Nephron progenitor cell (in vitro differentiated cells): ENCODE data around the gene RBM11.

ENCODE experiments used
- DNase-seq: peaks from one replicate; pipeline ENCODE4 v3.0.0; 2021
- H3K27ac Mint-ChIP-seq: 2 replicates; pipeline ENCODE4 v1.8.0; 2021; ENCODE audit warnings: mild to moderate bottlenecking, moderate library complexity, mixed read lengths
- H3K27me3 Mint-ChIP-seq: 2 replicates; pipeline ENCODE4 v1.8.0; 2021; ENCODE audit warnings: mild to moderate bottlenecking, low read depth, mixed read lengths; ENCODE audit not compliant: poor library complexity
- H3K36me3 Mint-ChIP-seq: 2 replicates; pipeline ENCODE4 v1.8.0; 2021; ENCODE audit warnings: low read depth, mixed read lengths
- H3K4me1 Mint-ChIP-seq: 2 replicates; pipeline ENCODE4 v1.8.0; 2021; ENCODE audit warnings: mixed read lengths
- H3K4me3 Mint-ChIP-seq: 2 replicates; pipeline ENCODE4 v1.8.0; 2021; ENCODE audit warnings: mild to moderate bottlenecking, moderate library complexity, mixed read lengths
- H3K9me3 Mint-ChIP-seq: 2 replicates; pipeline ENCODE4 v1.8.0; 2021; ENCODE audit warnings: mild to moderate bottlenecking, moderate library complexity, mixed read lengths
- TF ChIP-seq, protein P1 (sequence below): fragments of 200-600 bp; sonication (generic); IDR thresholded peaks from 2 replicates; pipeline ENCODE4 v1.5.0; 2021; ENCODE audit warnings: antibody characterized with exemption

RBM11 gene

GRCh38 chr21:14229399-14229798 lies 13.4 kb downstream of the RBM11 start:
- H3K27me3 Mint-ChIP-seq: no peaks in the 10 kb centered on the region
- DNase-seq: no peak
- H3K4me3 Mint-ChIP-seq: no peak overlapping the region
- H3K27ac Mint-ChIP-seq: no peak overlapping the region
- TF ChIP-seq, protein P1, sequence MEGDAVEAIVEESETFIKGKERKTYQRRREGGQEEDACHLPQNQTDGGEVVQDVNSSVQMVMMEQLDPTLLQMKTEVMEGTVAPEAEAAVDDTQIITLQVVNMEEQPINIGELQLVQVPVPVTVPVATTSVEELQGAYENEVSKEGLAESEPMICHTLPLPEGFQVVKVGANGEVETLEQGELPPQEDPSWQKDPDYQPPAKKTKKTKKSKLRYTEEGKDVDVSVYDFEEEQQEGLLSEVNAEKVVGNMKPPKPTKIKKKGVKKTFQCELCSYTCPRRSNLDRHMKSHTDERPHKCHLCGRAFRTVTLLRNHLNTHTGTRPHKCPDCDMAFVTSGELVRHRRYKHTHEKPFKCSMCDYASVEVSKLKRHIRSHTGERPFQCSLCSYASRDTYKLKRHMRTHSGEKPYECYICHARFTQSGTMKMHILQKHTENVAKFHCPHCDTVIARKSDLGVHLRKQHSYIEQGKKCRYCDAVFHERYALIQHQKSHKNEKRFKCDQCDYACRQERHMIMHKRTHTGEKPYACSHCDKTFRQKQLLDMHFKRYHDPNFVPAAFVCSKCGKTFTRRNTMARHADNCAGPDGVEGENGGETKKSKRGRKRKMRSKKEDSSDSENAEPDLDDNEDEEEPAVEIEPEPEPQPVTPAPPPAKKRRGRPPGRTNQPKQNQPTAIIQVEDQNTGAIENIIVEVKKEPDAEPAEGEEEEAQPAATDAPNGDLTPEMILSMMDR: no peak
- no peaks in the 10 kb centered on the region for H3K4me1 Mint-ChIP-seq
- peaks cover 48% of the 10 kb centered on the region for H3K9me3 Mint-ChIP-seq
- peaks cover 7% of the 10 kb centered on the region for H3K36me3 Mint-ChIP-seq

- H3K27me3 Mint-ChIP-seq: peaks cover 4% of the 10 kb centered on the region
- H3K4me3 Mint-ChIP-seq: no peak overlapping the region
- no peak for DNase-seq
- H3K4me1 Mint-ChIP-seq: no peaks in the 10 kb centered on the region
- TF ChIP-seq, protein P1: no peak
- H3K27ac Mint-ChIP-seq: no peak overlapping the region
- peaks cover 29% of the 10 kb centered on the region for H3K9me3 Mint-ChIP-seq
- no peaks in the 10 kb centered on the region for H3K36me3 Mint-ChIP-seq
Observed at GRCh38 chr21:14235101-14235500, 19.1 kb downstream of the RBM11 start.

GRCh38 chr21:14236180-14236579 lies 20.2 kb downstream of the RBM11 start:
- no peak overlapping the region for H3K4me3 Mint-ChIP-seq
- H3K36me3 Mint-ChIP-seq: no peaks in the 10 kb centered on the region
- H3K27me3 Mint-ChIP-seq: peaks cover 4% of the 10 kb centered on the region
- no peaks in the 10 kb centered on the region for H3K4me1 Mint-ChIP-seq
- peaks cover 21% of the 10 kb centered on the region for H3K9me3 Mint-ChIP-seq
- TF ChIP-seq, protein P1: no peak
- no peak overlapping the region for H3K27ac Mint-ChIP-seq
- DNase-seq: no peak

GRCh38 chr21:14239281-14239680 lies 23.3 kb downstream of the RBM11 start:
- H3K27ac Mint-ChIP-seq: no peak overlapping the region

DNA sequence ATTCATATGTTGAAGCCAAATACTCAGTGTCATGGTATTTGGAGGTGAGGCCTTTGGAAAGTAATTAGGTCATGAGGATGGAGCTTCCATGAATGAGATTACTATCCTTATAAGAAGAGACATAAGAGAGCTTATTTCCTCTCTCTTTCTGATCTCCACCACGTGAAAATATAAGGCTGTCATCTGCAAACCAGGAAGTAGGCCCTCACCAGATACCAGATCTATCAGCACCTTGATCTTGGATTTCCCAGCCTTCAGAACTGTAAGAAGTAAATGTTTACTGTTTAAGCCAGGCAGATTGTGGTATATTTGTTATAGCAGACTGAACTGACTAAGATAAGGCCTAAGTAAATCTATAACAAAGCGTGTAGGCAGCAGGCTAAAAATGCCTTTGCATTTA lies 25.3 kb downstream of the RBM11 start:
- DNase-seq: no peak
- H3K4me1 Mint-ChIP-seq: no peaks in the 10 kb centered on the region
- H3K9me3 Mint-ChIP-seq: peaks cover 10% of the 10 kb centered on the region
- no peak overlapping the region for H3K27ac Mint-ChIP-seq
- peaks cover 7% of the 10 kb centered on the region for H3K27me3 Mint-ChIP-seq
- no peak overlapping the region for H3K4me3 Mint-ChIP-seq
- H3K36me3 Mint-ChIP-seq: no peaks in the 10 kb centered on the region
- TF ChIP-seq, protein P1: no peak

More at GRCh38 chr21:14239281-14239680, 23.3 kb downstream of the RBM11 start:
- Mint-ChIP-seq H3K4me1 (no peaks in the 10 kb centered on the region), H3K27me3 (peaks cover 4% of the 10 kb centered on the region), H3K9me3 (peaks cover 14% of the 10 kb centered on the region), H3K4me3 (no peak overlapping the region), H3K36me3 (no peaks in the 10 kb centered on the region)
- no peak for DNase-seq
- TF ChIP-seq, protein P1: no peak

DNA sequence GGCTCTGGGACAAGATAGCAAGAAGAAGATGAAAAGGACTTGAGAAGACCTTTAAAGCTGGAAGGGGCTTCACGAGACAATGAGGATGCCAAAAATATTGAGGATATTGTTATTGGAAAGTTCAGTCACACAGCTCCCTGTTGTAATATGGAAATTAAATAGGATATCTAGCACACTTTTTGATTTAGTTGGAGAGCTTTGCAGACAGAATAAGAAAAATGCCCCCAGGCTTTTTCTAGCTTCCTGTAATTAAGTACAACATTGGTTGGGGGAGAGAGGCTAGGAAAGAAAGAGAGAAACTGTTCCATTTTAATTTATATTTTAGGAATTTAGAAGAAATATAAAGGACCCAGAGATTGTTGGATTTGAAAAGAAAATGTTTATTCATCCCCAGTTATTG lies 27.5 kb downstream of the RBM11 start:
- no peak for DNase-seq
- Mint-ChIP-seq H3K36me3 (no peaks in the 10 kb centered on the region), H3K4me1 (no peaks in the 10 kb centered on the region), H3K4me3 (no peak overlapping the region), H3K9me3 (peaks cover 14% of the 10 kb centered on the region), H3K27ac (no peak overlapping the region), H3K27me3 (peaks cover 3% of the 10 kb centered on the region)
- TF ChIP-seq, protein P1: no peak
